HCT116 (cell line): ENCODE results near the gene HOGA1. TPM values are rescaled to one million over a fixed set of nuclear protein-coding genes. Genes with fewer than 3 reads are reported as not detected.
"Not testable (repeated sequence)": the region's sequence is repeated elsewhere in the genome, so short reads cannot be mapped to it uniquely, and the experiment has no call there.

Source experiments
- ATAC-seq: fragments of 200-7000 bp; cut with Tn5 transposase; 2 replicates; pipeline ENCODE4 v1.9.1; 2020; ENCODE audit warnings: mild to moderate bottlenecking, moderate library complexity
- BruUV-seq: library from RNA; stranded (reverse); fragments of 400-500 nt; replicated peaks from 2 replicates; lab custom pipeline; 2021; lab: Mats Ljungman, UMichigan
- CTCF ChIA-PET: fragments of 300-600 bp; sonication (Branson Sonifier 250); formaldehyde crosslinking; loops from one replicate; lab custom pipeline; 2021; ENCODE audit warnings: antibody characterized with exemption; lab: Charles Lee
- POLR2A ChIA-PET: fragments of 300-600, 350-600 bp; sonication (Branson Sonifier 250); formaldehyde crosslinking; loops from one replicate; lab custom pipeline; 2021; ENCODE audit warnings: antibody characterized with exemption; lab: Charles Lee
- RAD21 ChIA-PET, 2 experiments: fragments of 300-600 bp; sonication (Branson Sonifier 250); formaldehyde crosslinking; loops; one replicate each; lab custom pipeline; 2023; ENCODE audit warnings: low total read pairs in 2 of 2; ENCODE audit not compliant: uncharacterized antibody in 2 of 2, unreplicated experiment in 2 of 2, low non-redundant PET in 1 of 2; lab: Charles Lee
- DNase-seq: peaks from one replicate; pipeline ENCODE4 v3.0.0-alpha.2; 2010; ENCODE audit warnings: low read depth, low spot score
- H2AFZ ChIP-seq: fragments of 200-600 bp; shearing (Covaris generic), sonication (generic); 2 replicates; pipeline ENCODE4 v1.6.1; 2017; ENCODE audit warnings: low read depth, mixed run types, mixed read lengths, antibody characterized with exemption, low read length; ENCODE audit not compliant: poor library complexity, severe bottlenecking
- H3K27ac ChIP-seq: 2 replicates; pipeline ENCODE4 v1.5.1; 2012; ENCODE audit warnings: low read depth, low read length
- H3K27me3 ChIP-seq: fragments of 200-600 bp; sonication (generic); 2 replicates; pipeline ENCODE4 v1.6.1; 2016; ENCODE audit warnings: mixed run types, low read length, mixed read lengths; ENCODE audit not compliant: insufficient read depth
- H3K36me3 ChIP-seq, 2 experiments: fragments of 200-500 bp in 1 of 2; fragments of 200-600 bp in 1 of 2; sonication (Bioruptor generic) in 1 of 2; sonication (generic) in 1 of 2; 2 replicates each; pipeline versions ENCODE4 v1.5.1 to v1.6.1; 2014 to 2016; ENCODE audit warnings: low read length in 2 of 2, inconsistent platforms in 1 of 2, mixed read lengths in 1 of 2, mixed run types in 1 of 2; ENCODE audit not compliant: insufficient read depth in 2 of 2, control insufficient read depth in 1 of 2
- H3K4me1 ChIP-seq, 2 experiments: fragments of 200-600 bp in 1 of 2; sonication (generic) in 1 of 2; 2 replicates each; pipeline versions ENCODE4 v1.5.1 to v1.6.1; 2012 to 2017; ENCODE audit warnings: low read length in 2 of 2, inconsistent platforms in 1 of 2, mild to moderate bottlenecking in 1 of 2, mixed read lengths in 1 of 2, mixed run types in 1 of 2, moderate library complexity in 1 of 2; ENCODE audit not compliant: insufficient read depth in 2 of 2, control insufficient read depth in 1 of 2
- H3K4me2 ChIP-seq: fragments of 200-600 bp; sonication (generic); 2 replicates; pipeline ENCODE4 v1.6.1; 2017; ENCODE audit warnings: mixed run types, low read length, mixed read lengths
- H3K4me3 ChIP-seq, 2 experiments: fragments of 200-600 bp in 1 of 2; sonication (generic) in 1 of 2; replicated peaks in 1 of 2; 2 replicates each; pipeline ENCODE4 v1.5.1; 2011 to 2016; ENCODE audit warnings: low read length in 2 of 2, control low read depth in 1 of 2, low read depth in 1 of 2, mild to moderate bottlenecking in 1 of 2, mixed read lengths in 1 of 2, mixed run types in 1 of 2
- H3K79me2 ChIP-seq: fragments of 200-600 bp; sonication (generic); 2 replicates; pipeline ENCODE4 v1.6.1; 2017; ENCODE audit warnings: mild to moderate bottlenecking, mixed run types, low read length, moderate library complexity, mixed read lengths; ENCODE audit not compliant: insufficient read depth
- H3K9ac ChIP-seq: fragments of 200-600 bp; sonication (generic); 2 replicates; pipeline ENCODE4 v1.6.1; 2016; ENCODE audit warnings: low read length, mixed read lengths
- H3K9me2 ChIP-seq: fragments of 200-600 bp; sonication (generic), shearing (Covaris generic); 2 replicates; pipeline ENCODE4 v1.6.1; 2017; ENCODE audit warnings: mixed run types, mild to moderate bottlenecking, moderate library complexity; ENCODE audit not compliant: insufficient read depth
- H3K9me3 ChIP-seq, 2 experiments: fragments of 200-500 bp in 1 of 2; fragments of 200-600 bp in 1 of 2; sonication (Bioruptor generic) in 1 of 2; sonication (generic) in 1 of 2; 2 replicates each; pipeline ENCODE4 v1.6.1; 2014 to 2017; ENCODE audit warnings: low read length in 2 of 2, mixed read lengths in 2 of 2, inconsistent platforms in 1 of 2, low read depth in 1 of 2, mild to moderate bottlenecking in 1 of 2, mixed run types in 1 of 2, moderate library complexity in 1 of 2; ENCODE audit not compliant: control insufficient read depth in 1 of 2, insufficient read depth in 1 of 2
- H4K20me1 ChIP-seq: fragments of 200-600 bp; sonication (generic), shearing (Covaris generic); 2 replicates; pipeline ENCODE4 v1.6.1; 2017; ENCODE audit warnings: mixed run types, mild to moderate bottlenecking, moderate library complexity; ENCODE audit not compliant: insufficient read depth
- ATF3 ChIP-seq: IDR thresholded peaks from 2 replicates; pipeline ENCODE4 v1.6.1; 2012
- CBX3 ChIP-seq: IDR thresholded peaks from 2 replicates; pipeline ENCODE4 v1.6.1; 2012; ENCODE audit warnings: low read depth
- CTCF ChIP-seq, 3 experiments: fragments of 200-600 bp in 1 of 3; sonication (generic) in 1 of 3; IDR thresholded peaks in 2 of 3; conservative IDR thresholded peaks in 1 of 3; 2 replicates each; pipeline ENCODE4 v1.5.1; 2012 to 2017; ENCODE audit warnings: low read depth in 2 of 3, low read length in 2 of 3, antibody characterized with exemption in 1 of 3, borderline replicate concordance in 1 of 3, control low read depth in 1 of 3, mild to moderate bottlenecking in 1 of 3, mixed read lengths in 1 of 3, mixed run types in 1 of 3, moderate library complexity in 1 of 3; ENCODE audit not compliant: insufficient read depth in 1 of 3
- EGR1 ChIP-seq: IDR thresholded peaks from 2 replicates; pipeline ENCODE4 v1.6.1; 2012; ENCODE audit warnings: low read depth
- MAX ChIP-seq: IDR thresholded peaks from 2 replicates; pipeline ENCODE4 v1.6.1; 2012
- POLR2A ChIP-seq: IDR thresholded peaks from 2 replicates; pipeline ENCODE4 v1.7.0; 2011; ENCODE audit warnings: borderline replicate concordance; ENCODE audit not compliant: insufficient read depth, insufficient read length; ENCODE audit errors: extremely low read depth
- POLR2AphosphoS5 ChIP-seq: IDR thresholded peaks from 2 replicates; pipeline ENCODE4 v1.6.1; 2011; ENCODE audit warnings: mild to moderate bottlenecking, low read depth, low read length, moderate library complexity
- RAD21 ChIP-seq: IDR thresholded peaks from 2 replicates; pipeline ENCODE4 v1.6.1; 2012; ENCODE audit warnings: low read depth, mild to moderate bottlenecking
- SRF ChIP-seq: IDR thresholded peaks from 2 replicates; pipeline ENCODE4 v1.6.1; 2012; ENCODE audit warnings: low read depth
- intact Hi-C: fragments of 100-400 bp; cut with micrococcal nuclease; formaldehyde crosslinking; loops from 2 replicates; pipeline ENCODE4 v1.10.0; 2022
- total RNA-seq: library from RNA; stranded (reverse); gene quantifications from one replicate; pipeline ENCODE4 v1.2.1, GENCODE V29; 2021; ENCODE audit not compliant: unreplicated experiment

HOGA1 gene
- total RNA-seq, 1 experiment from 2014 or later: 1.6 TPM

- Histone ChIP-seq H3K9me3 (no peaks in the 10 kb centered on the region), H3K9ac (peak overlapping the region; percentile 75), H3K4me1 (peaks cover 0 to 15% of the 10 kb centered on the region in 2 experiments; a peak in 3 of 4 replicates), H3K79me2 (peaks cover 6% of the 10 kb centered on the region; the same call in 1 of the 2 replicates), H3K4me2 (peak overlapping the region; percentile 98), H3K36me3 (no peaks in the 10 kb centered on the region), H3K9me2 (no peaks in the 10 kb centered on the region), H3K4me3 (peak overlapping the region; percentile 86 to 87)
- peak; percentile 78 for ATAC-seq
- TF ChIP-seq CTCF (IDR thresholded peaks at IDR 0.05 in 2 of 3, conservative IDR thresholded peaks at IDR 0.05 in 1 of 3; ENCODE audit: borderline replicate concordance in 1 of 3, insufficient read depth in 1 of 3, low read depth in 2 of 3, low read length in 2 of 3) (peak in 2 of 3 experiments; percentile 40 to 53; a peak in 3 of 6 replicates), SRF (no peak), EGR1 (no peak), POLR2AphosphoS5 (no peak)
- TF ChIP-seq, all 23 proteins: peak for 1
- POLR2A ChIA-PET: no interaction called here
- intact Hi-C loops: no loop called here
- peak; percentile 19 for DNase-seq
- Histone ChIP-seq H4K20me1 (no peaks in the 10 kb centered on the region), H3K27ac (peak overlapping the region; percentile 64), H2AFZ (peak overlapping the region; percentile 55), H3K27me3 (no peaks in the 10 kb centered on the region)
- RAD21 ChIA-PET: no interaction called here
- CTCF ChIA-PET: interaction anchor here (0.6 to 1.1 kb wide), 2 partner anchors 22 to 24 kb away, joined by 3 read pairs; no protein-coding TSS in a partner anchor
- BruUV-seq: no TSS peak
Measured at GRCh38 chr10:97633921-97634320, 49.7 kb downstream of the HOGA1 start.

- H4K20me1 ChIP-seq: no peaks in the 10 kb centered on the region
- no peak overlapping the region for H3K4me3 ChIP-seq
- TF ChIP-seq POLR2AphosphoS5 (no peak), RAD21 (no peak), ATF3 (no peak), POLR2A (no peak), CBX3 (no peak), MAX (no peak)
- TF ChIP-seq, all 23 proteins: peak for 0
- Histone ChIP-seq H3K4me2 (no peak overlapping the region), H3K9ac (no peak overlapping the region), H2AFZ (no peak overlapping the region), H3K27ac (no peak overlapping the region), H3K9me3 (no peaks in the 10 kb centered on the region), H3K27me3 (no peaks in the 10 kb centered on the region), H3K36me3 (no peaks in the 10 kb centered on the region), H3K9me2 (no peaks in the 10 kb centered on the region), H3K4me1 (peaks cover 0 to 22% of the 10 kb centered on the region in 2 experiments; a peak in 3 of 4 replicates), H3K79me2 (peaks cover 6% of the 10 kb centered on the region; the same call in 1 of the 2 replicates)
- BruUV-seq: no TSS peak
- POLR2A ChIA-PET: no interaction called here
- intact Hi-C loops: no loop called here
- ATAC-seq (no peak), DNase-seq (no peak)
- CTCF ChIA-PET: interaction anchor here (1.6 kb wide), 1 partner anchor 82 kb away, joined by 3 read pairs; no protein-coding TSS in a partner anchor
- RAD21 ChIA-PET: no interaction called here
Measured at GRCh38 chr10:97635577-97635976, 51.4 kb downstream of the HOGA1 start.

GRCh38 chr10:97639090-97639489 lies 54.9 kb downstream of the HOGA1 start:
- H3K4me2 ChIP-seq, H3K4me3 ChIP-seq, H3K9me2 ChIP-seq, CTCF ChIA-PET, H3K27me3 ChIP-seq, DNase-seq, H3K9ac ChIP-seq, BruUV-seq, H4K20me1 ChIP-seq, H3K27ac ChIP-seq, intact Hi-C loops, RAD21 ChIA-PET, ATAC-seq, H3K9me3 ChIP-seq, H3K36me3 ChIP-seq: not testable (repeated sequence)
- H2AFZ ChIP-seq: peak overlapping the region; percentile 3
- H3K79me2 ChIP-seq: peaks cover 29% of the 10 kb centered on the region
- H3K4me1 ChIP-seq: peaks cover 8 to 23% of the 10 kb centered on the region in 2 experiments; a peak in 3 of 4 replicates
- POLR2A ChIA-PET: interaction anchor here (0.9 kb wide), 1 partner anchor 21 kb away, joined by 3 read pairs; no protein-coding TSS in a partner anchor
